GM12865 (cell line): ENCODE results near the gene RNF14.

Experiments
- DNase-seq: peaks from one replicate; pipeline ENCODE4 v3.0.0; 2010; ENCODE audit warnings: low read depth
- H3K4me3 ChIP-seq: 2 replicates; pipeline ENCODE4 v1.5.1; 2011; ENCODE audit warnings: mild to moderate bottlenecking, low read depth, low read length, control low read depth
- CTCF ChIP-seq: IDR thresholded peaks from 2 replicates; pipeline ENCODE4 v1.5.1; 2011; ENCODE audit warnings: low read length, control low read depth, low read depth, inconsistent platforms; ENCODE audit not compliant: insufficient read depth; ENCODE audit errors: missing control alignments

RNF14 gene

GRCh38 chr5:141995656-141996055 lies 26.8 kb downstream of the RNF14 start:
- no peak overlapping the region for H3K4me3 ChIP-seq
- no peak for DNase-seq
- TF ChIP-seq CTCF, result no peak

- no peak for DNase-seq
- no peak overlapping the region for H3K4me3 ChIP-seq
- TF ChIP-seq CTCF, result no peak
Measured at GRCh38 chr5:141997358-141997960, 28.6 kb downstream of the RNF14 start.

DNA sequence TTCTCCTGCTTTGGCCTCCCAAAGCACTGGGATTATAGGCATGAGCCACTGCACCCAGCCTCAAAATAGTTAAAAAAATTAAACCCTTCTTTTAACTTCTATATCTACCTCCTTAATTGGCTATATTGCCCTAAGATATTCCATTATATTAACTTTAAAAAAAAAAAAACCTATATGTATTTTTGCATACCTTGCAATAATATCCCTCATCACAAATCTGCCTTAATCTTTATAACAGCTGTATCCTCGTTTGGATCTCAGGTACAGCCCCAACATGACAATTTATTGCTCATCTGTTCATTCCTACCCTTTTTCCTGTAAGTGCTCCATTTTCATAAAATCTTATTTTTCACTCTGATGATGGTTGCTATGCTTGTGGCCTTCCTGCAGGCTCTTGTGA lies 31.3 kb downstream of the RNF14 start:
- no peak overlapping the region for H3K4me3 ChIP-seq
- no peak for DNase-seq
- no peak for TF ChIP-seq CTCF

DNA sequence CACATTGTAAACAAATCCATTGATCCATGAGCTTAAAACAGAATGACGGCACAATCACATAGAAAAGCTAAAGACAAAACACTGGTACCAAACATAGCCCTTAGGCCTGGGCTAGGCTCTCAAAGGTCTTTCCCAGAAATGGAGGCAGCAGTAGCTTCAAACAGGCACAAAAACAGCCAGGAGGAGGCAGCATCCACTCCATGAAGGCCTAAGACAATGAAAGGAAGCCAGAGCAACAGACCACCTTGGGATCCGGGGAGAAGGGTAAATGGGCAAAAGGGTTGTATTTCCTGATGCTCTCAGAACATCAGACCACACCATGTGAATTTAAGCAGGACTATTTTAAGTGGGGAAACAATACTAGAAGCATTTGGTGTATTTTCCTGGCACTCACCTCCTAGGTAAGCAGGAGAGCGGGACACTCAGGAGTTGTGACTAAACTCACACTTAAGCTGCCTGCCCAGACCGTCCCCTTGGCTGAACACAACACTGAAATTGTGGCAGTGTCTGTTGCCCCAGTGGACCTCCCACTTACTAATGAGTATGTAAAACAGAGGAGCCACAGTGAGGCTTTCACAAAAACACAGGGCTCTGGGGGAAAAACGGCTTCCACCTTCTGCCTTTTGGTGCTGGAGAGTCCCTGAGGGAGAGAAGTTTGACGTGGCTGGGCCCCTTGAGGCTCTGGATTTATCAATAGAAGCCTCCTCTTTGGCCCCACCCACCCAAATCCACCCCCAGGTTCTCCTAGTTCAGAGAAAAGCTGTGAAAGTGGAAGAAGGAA lies 32.0 kb downstream of the RNF14 start:
- H3K4me3 ChIP-seq, result no peak overlapping the region
- TF ChIP-seq CTCF, result peak; percentile 20
- DNase-seq, result no peak

- no peak overlapping the region for H3K4me3 ChIP-seq
- DNase-seq, result no peak
- no peak for TF ChIP-seq CTCF
Measured at GRCh38 chr5:142003266-142003800, 34.4 kb downstream of the RNF14 start.

GRCh38 chr5:142006363-142007236 lies 37.7 kb downstream of the RNF14 start:
- peak; percentile 46 for DNase-seq
- TF ChIP-seq CTCF, result no peak
- no peak overlapping the region for H3K4me3 ChIP-seq
